Lung (tissue), 12 donors: ENCODE data around the gene RIOK1. TPM values are rescaled to one million over a fixed set of nuclear protein-coding genes. Genes with fewer than 3 reads are reported as not detected.
A peak's percentile ranks its signal among the peaks of the same experiment; 100 is the strongest.

ENCODE experiments used
- ATAC-seq: fragments of 200-7000 bp; cut with Tn5 transposase; one replicate; pipeline ENCODE4 v1.9.1; 2020; ENCODE audit warnings: moderate number of reproducible peaks; ENCODE audit not compliant: insufficient read depth, low FRiP score
- DNase-seq, 3 donors: peaks; one replicate each; pipeline ENCODE4 v3.0.0-alpha.2; 2013 to 2017
- H3K27ac ChIP-seq, 2 donors: one replicate each; pipeline ENCODE4 v1.5.1; 2013; ENCODE audit warnings: mild to moderate bottlenecking in 2 of 2, moderate library complexity in 2 of 2, control low read depth in 1 of 2, inconsistent platforms in 1 of 2, low read depth in 1 of 2, low read length in 1 of 2
- H3K27me3 ChIP-seq, 3 donors: one replicate each; pipeline ENCODE4 v1.5.1; 2013; ENCODE audit warnings: low read length in 2 of 3; ENCODE audit not compliant: control insufficient read depth in 3 of 3, insufficient read depth in 3 of 3
- H3K36me3 ChIP-seq, 4 donors: one replicate each; pipeline ENCODE4 v1.5.1; 2013; ENCODE audit warnings: low read length in 4 of 4, mild to moderate bottlenecking in 1 of 4, moderate library complexity in 1 of 4; ENCODE audit not compliant: control insufficient read depth in 4 of 4, insufficient read depth in 4 of 4
- H3K4me1 ChIP-seq, 5 donors: one replicate each; pipeline ENCODE4 v1.5.1; 2013; ENCODE audit warnings: low read length in 5 of 5, mild to moderate bottlenecking in 2 of 5, moderate library complexity in 1 of 5; ENCODE audit not compliant: control insufficient read depth in 5 of 5, insufficient read depth in 5 of 5
- H3K4me3 ChIP-seq: one replicate; pipeline ENCODE4 v1.5.1; 2013; ENCODE audit warnings: mild to moderate bottlenecking, control low read depth, moderate library complexity
- H3K9ac ChIP-seq, 2 donors: one replicate each; pipeline ENCODE4 v1.5.1; 2013; ENCODE audit warnings: low read length in 2 of 2, control low read depth in 1 of 2; ENCODE audit not compliant: insufficient read depth in 1 of 2
- H3K9me3 ChIP-seq, 4 donors: one replicate each; pipeline ENCODE4 v1.5.1; 2013; ENCODE audit warnings: low read length in 3 of 4, mild to moderate bottlenecking in 1 of 4, moderate library complexity in 1 of 4; ENCODE audit not compliant: control insufficient read depth in 4 of 4, insufficient read depth in 3 of 4
- CTCF ChIP-seq: IDR thresholded peaks from 2 replicates; pipeline ENCODE4 v1.5.1; 2012; ENCODE audit warnings: mild to moderate bottlenecking; ENCODE audit errors: control extremely low read depth, extremely low read depth
- WGBS, 2 donors: extraction: QIAGEN DNeasy Blood & Tissue Kit; methylation state at CpG; one replicate each; pipeline ENCODE4 v1.1.7; 2013; 5-methylcytosine and 5-hydroxymethylcytosine counted together
- polyA plus RNA-seq, 2 donors: library from polyadenylated mRNA; stranded (reverse); fragments of 200-250 nt; gene quantifications; one replicate each; pipeline ENCODE4 v1.2.1, GENCODE V29; 2013
- total RNA-seq, 2 donors: library from RNA; depleted of rRNA in 1 of 2; stranded (reverse); fragments of >200 nt in 1 of 2; gene quantifications; one replicate each; pipeline ENCODE4 v1.2.1, GENCODE V29; 2014 to 2021
- donor health status: control.
- donor health status: control.
- donor health status: Bipolar disorder and iron deficiency.
- donor health status: healthy.
- donor health status: DM: yes; HTN: yes; CAD: no.

Gene RIOK1
- total and polyA plus RNA-seq, 4 donors: 10.2 to 25.4 (median 15.1) TPM

- ATAC-seq: no peak
- no peak for TF ChIP-seq CTCF
- Histone ChIP-seq H3K9ac (no peak overlapping the region), H3K4me3 (no peak overlapping the region), H3K9me3 (no peaks in the 10 kb centered on the region), H3K36me3 (no peaks in the 10 kb centered on the region), H3K27me3 (no peaks in the 10 kb centered on the region), H3K27ac (no peak overlapping the region), H3K4me1 (no peaks in the 10 kb centered on the region)
- no peak for DNase-seq
- 86% methylated on average over 1 of the region's 1 CpG for WGBS, 2 donors
These were observed 8.5 kb upstream of the RIOK1 start for GRCh38 chr6:7381092-7381491.

DNA sequence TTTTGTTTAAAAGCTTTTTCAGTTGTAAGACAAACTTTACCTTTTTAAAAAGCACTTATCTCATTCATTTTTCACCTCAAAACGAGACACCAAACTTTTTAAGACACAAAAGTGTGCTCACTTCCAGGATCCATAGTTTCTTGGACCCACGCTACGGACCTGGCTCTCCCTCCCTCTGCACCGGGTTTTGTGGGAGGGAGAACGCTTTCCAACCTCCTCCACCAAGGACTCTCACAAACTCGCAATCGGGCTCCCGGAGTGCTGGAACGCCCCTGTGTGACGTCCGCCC lies 502 bp upstream of the RIOK1 start:
- H3K4me1 ChIP-seq: peaks cover 0 to 23% (median 8%) of the 10 kb centered on the region in 5 donors
- no peak for TF ChIP-seq CTCF
- DNase-seq (no peak), ATAC-seq (peak; percentile 73)
- no peaks in the 10 kb centered on the region for H3K9me3 ChIP-seq
- H3K36me3 ChIP-seq: peaks cover 1 to 7% (median 5%) of the 10 kb centered on the region in 4 donors
- peak overlapping the region; percentile 53 to 92 for H3K9ac ChIP-seq
- no peaks in the 10 kb centered on the region for H3K27me3 ChIP-seq
- H3K4me3 ChIP-seq: peak overlapping the region; percentile 68
- 0 to 1% methylated on average over 11 of the region's 11 CpGs for WGBS, 2 donors
- H3K27ac ChIP-seq: peak overlapping the region; percentile 59 to 95

GRCh38 chr6:7390226-7390878 lies 744 bp downstream of the RIOK1 start:
- H3K4me1 ChIP-seq: peaks cover 0 to 23% (median 8%) of the 10 kb centered on the region in 5 donors
- 2 to 3% methylated on average over 14 of the region's 14 CpGs for whole genome bisulfite sequencing, 2 donors
- no peak for ATAC-seq
- H3K36me3 ChIP-seq: peaks cover 3 to 12% (median 8%) of the 10 kb centered on the region in 4 donors
- DNase-seq: peak in 1 of 3 donors; percentile 68
- no peak for TF ChIP-seq CTCF
- no peaks in the 10 kb centered on the region for H3K9me3 ChIP-seq
- H3K27me3 ChIP-seq: no peaks in the 10 kb centered on the region
- H3K27ac ChIP-seq: peak overlapping the region; percentile 59 to 95
- H3K4me3 ChIP-seq: peak overlapping the region; percentile 68
- peak overlapping the region; percentile 62 to 92 for H3K9ac ChIP-seq

DNA sequence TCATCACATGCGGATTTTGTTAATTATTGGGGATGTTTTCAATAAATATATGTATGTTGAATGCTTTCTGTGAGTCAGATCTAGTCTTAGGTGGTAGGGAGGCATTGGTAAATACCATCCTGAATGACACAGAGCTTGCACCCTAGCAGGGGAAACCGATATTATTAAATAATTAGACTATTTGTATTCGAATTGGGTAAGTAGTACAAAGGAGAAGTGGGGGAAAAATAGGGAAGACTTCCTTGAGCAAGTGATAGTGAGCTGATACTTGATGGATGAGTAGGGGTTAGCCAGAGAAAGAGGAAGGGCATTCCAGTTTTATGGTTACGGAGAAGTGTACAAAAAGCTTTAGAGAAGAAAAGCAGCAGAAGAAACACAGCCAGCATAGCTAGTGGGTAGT lies 1.5 kb downstream of the RIOK1 start:
- ATAC-seq: no peak
- no peak overlapping the region for H3K9ac ChIP-seq
- H3K4me3 ChIP-seq: no peak overlapping the region
- WGBS, 2 donors: 54 to 70% methylated on average over 4 of the region's 4 CpGs
- no peaks in the 10 kb centered on the region for H3K9me3 ChIP-seq
- no peaks in the 10 kb centered on the region for H3K27me3 ChIP-seq
- no peak for TF ChIP-seq CTCF
- peaks cover 6 to 19% (median 11%) of the 10 kb centered on the region in 4 donors for H3K36me3 ChIP-seq
- peaks cover 0 to 23% (median 8%) of the 10 kb centered on the region in 5 donors for H3K4me1 ChIP-seq
- no peak overlapping the region for H3K27ac ChIP-seq
- DNase-seq: no peak
